KBM-7 (cell line): ENCODE results near the gene CHCHD6.

ENCODE experiments used
- DNase-seq: peaks from one replicate; pipeline ENCODE4 v3.0.0-alpha.2; 2015
- in situ Hi-C: fragments of 300-500 bp; cut with MboI; formaldehyde crosslinking; loops from 2 replicates; pipeline ENCODE4 v1.14.3; 2020; ENCODE audit warnings: low sequenced_read_pairs, low pct_unique_long_range_greater_than_20kb, mixed read lengths

Gene CHCHD6

GRCh38 chr3:126900859-126901540 is 197.0 kb downstream of the CHCHD6 start:
- in situ Hi-C loops = no loop called here

GRCh38 chr3:126901631-126902030 is 197.6 kb downstream of the CHCHD6 start:
- DNase-seq = no peak
- in situ Hi-C loops = no loop called here

More at GRCh38 chr3:126900859-126901540, 197.0 kb downstream of the CHCHD6 start:
- DNase-seq = no peak

GRCh38 chr3:126903521-126903920 is 199.5 kb downstream of the CHCHD6 start:
- in situ Hi-C loops = no loop called here
- DNase-seq = no peak

- DNase-seq = no peak
- in situ Hi-C loops = no loop called here
Measured at GRCh38 chr3:126907557-126907956, 203.5 kb downstream of the CHCHD6 start.

GRCh38 chr3:126908752-126909275 is 204.8 kb downstream of the CHCHD6 start:
- DNase-seq = no peak
- in situ Hi-C loops = no loop called here

- in situ Hi-C loops = no loop called here
- DNase-seq = no peak
Measured at GRCh38 chr3:126910231-126910630, 206.2 kb downstream of the CHCHD6 start.

- in situ Hi-C loops = no loop called here
- DNase-seq = peak; percentile 93
Measured at GRCh38 chr3:126911162-126912026, 207.4 kb downstream of the CHCHD6 start.

- DNase-seq = no peak
- in situ Hi-C loops = no loop called here
Measured at GRCh38 chr3:126912027-126912422, 208.0 kb downstream of the CHCHD6 start.

GRCh38 chr3:126912491-126913195 is 208.6 kb downstream of the CHCHD6 start:
- in situ Hi-C loops = no loop called here
- DNase-seq = no peak

GRCh38 chr3:126913524-126913923 is 209.5 kb downstream of the CHCHD6 start:
- no peak for DNase-seq
- in situ Hi-C loops = no loop called here

- in situ Hi-C loops = no loop called here
- no peak for DNase-seq
Measured at GRCh38 chr3:126914226-126914625, 210.2 kb downstream of the CHCHD6 start.

- DNase-seq = no peak
- in situ Hi-C loops = no loop called here
Measured at GRCh38 chr3:126915015-126915414, 211.0 kb downstream of the CHCHD6 start.

- no peak for DNase-seq
- in situ Hi-C loops = no loop called here
Measured at GRCh38 chr3:126916546-126916945, 212.5 kb downstream of the CHCHD6 start.

GRCh38 chr3:126917232-126917804 is 213.3 kb downstream of the CHCHD6 start:
- in situ Hi-C loops = no loop called here
- DNase-seq = no peak

- peak; percentile 25 for DNase-seq
- in situ Hi-C loops = no loop called here
Measured at GRCh38 chr3:126918355-126918821, 214.3 kb downstream of the CHCHD6 start.

- DNase-seq = no peak
- in situ Hi-C loops = no loop called here
Measured at GRCh38 chr3:126921085-126921824, 217.2 kb downstream of the CHCHD6 start.

- in situ Hi-C loops = no loop called here
- DNase-seq = no peak
Measured at GRCh38 chr3:126922466-126922865, 218.4 kb downstream of the CHCHD6 start.

GRCh38 chr3:126923423-126923822 is 219.4 kb downstream of the CHCHD6 start:
- in situ Hi-C loops = no loop called here
- DNase-seq = no peak

GRCh38 chr3:126923895-126924294 is 219.9 kb downstream of the CHCHD6 start:
- DNase-seq = no peak
- in situ Hi-C loops = no loop called here
